Keratinocyte (primary cell): Measurements from ENCODE around the gene C1QTNF12. TPM values are rescaled to one million over a fixed set of nuclear protein-coding genes. Genes with fewer than 3 reads are reported as not detected.

ENCODE experiments used
- DNase-seq: peaks from one replicate; pipeline ENCODE4 v3.0.0-alpha.2; 2011; ENCODE audit warnings: low read depth, missing footprints, low spot score
- FAIRE-seq: peaks from 2 replicates; lab custom pipeline; 2011; peaks lifted over from hg19 to GRCh38; lab: Jason Lieb, UNC
- H2AFZ ChIP-seq: 2 replicates; pipeline ENCODE4 v1.6.0; 2012; ENCODE audit warnings: low read length, control low read depth, inconsistent platforms; ENCODE audit not compliant: control insufficient read depth
- H3K27ac ChIP-seq: 2 replicates; pipeline ENCODE4 v1.5.1; 2011; ENCODE audit warnings: low read length; ENCODE audit not compliant: control insufficient read depth, insufficient read depth
- H3K27me3 ChIP-seq: 3 replicates; pipeline ENCODE4 v1.6.0; 2011; ENCODE audit warnings: low read length; ENCODE audit not compliant: control insufficient read depth, insufficient read depth; ENCODE audit errors: extremely low read depth
- H3K36me3 ChIP-seq, 2 experiments: 2 replicates in 1 of 2; 3 replicates in 1 of 2; pipeline ENCODE4 v1.5.1; 2011; ENCODE audit warnings: low read length in 2 of 2, mild to moderate bottlenecking in 1 of 2; ENCODE audit not compliant: control insufficient read depth in 2 of 2, insufficient read depth in 2 of 2; ENCODE audit errors: extremely low read depth in 1 of 2
- H3K4me1 ChIP-seq: 3 replicates; pipeline ENCODE4 v1.5.1; 2011; ENCODE audit warnings: low read length; ENCODE audit not compliant: control insufficient read depth, insufficient read depth; ENCODE audit errors: extremely low read depth
- H3K4me2 ChIP-seq: 3 replicates; pipeline ENCODE4 v1.6.0; 2011; ENCODE audit warnings: low read depth, low read length; ENCODE audit not compliant: control insufficient read depth, insufficient read depth; ENCODE audit errors: extremely low read depth
- H3K4me3 ChIP-seq, 3 experiments: fragments of 200-600 bp in 1 of 3; sonication (generic) in 1 of 3; 2 replicates in 2 of 3; 3 replicates in 1 of 3; pipeline ENCODE4 v1.5.1; 2011 to 2016; ENCODE audit warnings: low read length in 3 of 3, mild to moderate bottlenecking in 3 of 3, control low read depth in 2 of 3, inconsistent platforms in 1 of 3, low read depth in 1 of 3, mixed read lengths in 1 of 3, mixed run types in 1 of 3, moderate library complexity in 1 of 3; ENCODE audit not compliant: control insufficient read depth in 2 of 3, insufficient read depth in 2 of 3; ENCODE audit errors: extremely low read depth in 1 of 3
- H3K79me2 ChIP-seq: 2 replicates; pipeline ENCODE4 v1.6.0; 2012; ENCODE audit warnings: low read length; ENCODE audit not compliant: control insufficient read depth, insufficient read depth
- H3K9ac ChIP-seq: 3 replicates; pipeline ENCODE4 v1.6.0; 2011; ENCODE audit warnings: low read length; ENCODE audit not compliant: control insufficient read depth, insufficient read depth; ENCODE audit errors: extremely low read depth
- H3K9me1 ChIP-seq: 3 replicates; pipeline ENCODE4 v1.6.0; 2011; ENCODE audit warnings: low read length; ENCODE audit not compliant: control insufficient read depth, insufficient read depth; ENCODE audit errors: extremely low read depth
- H3K9me3 ChIP-seq: 2 replicates; pipeline ENCODE4 v1.5.1; 2012; ENCODE audit warnings: low read depth, low read length; ENCODE audit not compliant: control insufficient read depth
- H4K20me1 ChIP-seq: 3 replicates; pipeline ENCODE4 v1.6.0; 2011; ENCODE audit warnings: low read length; ENCODE audit not compliant: control insufficient read depth, insufficient read depth; ENCODE audit errors: extremely low read depth
- CTCF ChIP-seq, 3 experiments: IDR thresholded peaks in 1 of 3; conservative IDR thresholded peaks in 1 of 3; optimal IDR thresholded peaks in 1 of 3; 2 replicates in 2 of 3; 3 replicates in 1 of 3; pipeline versions ENCODE3 to v1.5.1; 2011; ENCODE audit warnings: low read length in 3 of 3, mild to moderate bottlenecking in 3 of 3, moderate library complexity in 2 of 3, control low read depth in 1 of 3, inconsistent platforms in 1 of 3; ENCODE audit not compliant: insufficient read depth in 2 of 3; ENCODE audit errors: extremely low read depth in 1 of 3
- EZH2 ChIP-seq: IDR thresholded peaks from one replicate; pipeline ENCODE4 v1.6.1; 2012; ENCODE audit warnings: inconsistent platforms, mild to moderate bottlenecking, low read length, moderate library complexity
- dilution Hi-C: fragments of 300-500 bp; cut with MboI; formaldehyde crosslinking; loops from one replicate; pipeline ENCODE4 v1.7.0; 2020; ENCODE audit warnings: low sequenced_read_pairs; ENCODE audit not compliant: extremely low pct_ligation_motif_present
- polyA plus RNA-seq, 5 experiments: library from polyadenylated mRNA; depleted of rRNA in 3 of 5; stranded (reverse) in 3 of 5; stranded (forward) in 1 of 5; unstranded in 1 of 5; fragments of >200 nt; gene quantifications; 1 replicate in 1 of 5; 2 replicates in 3 of 5; 3 replicates in 1 of 5; pipeline versions ENCODE4 v1.2.1 to v1.2.3, GENCODE V29; 2011 to 2012; ENCODE audit warnings: missing spikeins in 2 of 5, low read depth in 1 of 5, low replicate concordance in 1 of 5

C1QTNF12 gene
- polyA plus RNA-seq, 1 donor (not counting 4 experiments of a cell fraction or from before 2014, with no cell fraction given): 0.18 TPM

GRCh38 chr1:1222575-1223225 is 23.8 kb downstream of the C1QTNF12 start:
- Histone ChIP-seq H3K36me3 (peaks cover 29 to 39% of the 10 kb centered on the region in 2 experiments), H3K79me2 (peaks cover 33% of the 10 kb centered on the region), H2AFZ (no peak overlapping the region), H3K4me3 (no peak overlapping the region), H3K27me3 (no peaks in the 10 kb centered on the region), H3K9ac (no peak overlapping the region), H3K4me1 (peaks cover 6% of the 10 kb centered on the region), H3K4me2 (no peak overlapping the region), H3K9me1 (no peaks in the 10 kb centered on the region), H3K27ac (no peak overlapping the region), H4K20me1 (peaks cover 5% of the 10 kb centered on the region), H3K9me3 (no peaks in the 10 kb centered on the region)
- TF ChIP-seq CTCF (optimal IDR thresholded peaks at IDR 0.05 in 1 of 3, IDR thresholded peaks at IDR 0.05 in 1 of 3, conservative IDR thresholded peaks at IDR 0.05 in 1 of 3; ENCODE audit: extremely low read depth in 1 of 3, insufficient read depth in 2 of 3, low read length in 3 of 3) (no peak), EZH2 (no peak)
- dilution Hi-C loops: no loop called here
- FAIRE-seq (no peak), DNase-seq (no peak)

- Histone ChIP-seq H3K9ac (no peak overlapping the region), H3K4me3 (no peak overlapping the region), H2AFZ (no peak overlapping the region), H3K79me2 (peaks cover 28% of the 10 kb centered on the region), H3K4me1 (peaks cover 8% of the 10 kb centered on the region), H3K4me2 (no peak overlapping the region), H3K27me3 (no peaks in the 10 kb centered on the region), H3K27ac (no peak overlapping the region), H3K9me1 (no peaks in the 10 kb centered on the region), H3K36me3 (peaks cover 26 to 42% of the 10 kb centered on the region in 2 experiments), H4K20me1 (peaks cover 5% of the 10 kb centered on the region), H3K9me3 (no peaks in the 10 kb centered on the region)
- DNase-seq (no peak), FAIRE-seq (no peak)
- dilution Hi-C loops: no loop called here
- TF ChIP-seq EZH2 (no peak), CTCF (optimal IDR thresholded peaks at IDR 0.05 in 1 of 3, IDR thresholded peaks at IDR 0.05 in 1 of 3, conservative IDR thresholded peaks at IDR 0.05 in 1 of 3; ENCODE audit: extremely low read depth in 1 of 3, insufficient read depth in 2 of 3, low read length in 3 of 3) (no peak)
Measured at GRCh38 chr1:1221887-1222574, 24.5 kb downstream of the C1QTNF12 start.
